Suprapubic skin (tissue), 3 donors: ENCODE results near the gene FRMD1.

Experiments used
- POLR2A ChIP-seq, 2 donors: fragments of 450-650 bp; IDR thresholded peaks; one replicate each; pipeline ENCODE4 v1.6.1; 2017; ENCODE audit warnings: antibody characterized with exemption in 2 of 2, mild to moderate bottlenecking in 2 of 2, moderate library complexity in 2 of 2
- TF ChIP-seq, protein P1 (sequence below), 2 donors: fragments of 200-600 bp in 1 of 2; fragments of 450-650 bp in 1 of 2; sonication (generic) in 1 of 2; IDR thresholded peaks; one replicate each; pipeline ENCODE4 v1.5.1; 2016 to 2019; ENCODE audit warnings: antibody characterized with exemption in 2 of 2, mild to moderate bottlenecking in 1 of 2, moderate library complexity in 1 of 2

- TF ChIP-seq POLR2A (IDR thresholded peaks at IDR 0.05) = no peak
- TF ChIP-seq, protein P1, sequence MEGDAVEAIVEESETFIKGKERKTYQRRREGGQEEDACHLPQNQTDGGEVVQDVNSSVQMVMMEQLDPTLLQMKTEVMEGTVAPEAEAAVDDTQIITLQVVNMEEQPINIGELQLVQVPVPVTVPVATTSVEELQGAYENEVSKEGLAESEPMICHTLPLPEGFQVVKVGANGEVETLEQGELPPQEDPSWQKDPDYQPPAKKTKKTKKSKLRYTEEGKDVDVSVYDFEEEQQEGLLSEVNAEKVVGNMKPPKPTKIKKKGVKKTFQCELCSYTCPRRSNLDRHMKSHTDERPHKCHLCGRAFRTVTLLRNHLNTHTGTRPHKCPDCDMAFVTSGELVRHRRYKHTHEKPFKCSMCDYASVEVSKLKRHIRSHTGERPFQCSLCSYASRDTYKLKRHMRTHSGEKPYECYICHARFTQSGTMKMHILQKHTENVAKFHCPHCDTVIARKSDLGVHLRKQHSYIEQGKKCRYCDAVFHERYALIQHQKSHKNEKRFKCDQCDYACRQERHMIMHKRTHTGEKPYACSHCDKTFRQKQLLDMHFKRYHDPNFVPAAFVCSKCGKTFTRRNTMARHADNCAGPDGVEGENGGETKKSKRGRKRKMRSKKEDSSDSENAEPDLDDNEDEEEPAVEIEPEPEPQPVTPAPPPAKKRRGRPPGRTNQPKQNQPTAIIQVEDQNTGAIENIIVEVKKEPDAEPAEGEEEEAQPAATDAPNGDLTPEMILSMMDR (IDR thresholded peaks at IDR 0.05) = no peak
These were observed 64.0 kb downstream of the FRMD1 start for GRCh38 chr6:168015009-168015408.
